Cardiac fibroblast (primary cell): ENCODE measurements around the gene TLL1.

Source experiments
- DNase-seq, 2 donors: peaks; one replicate each; pipeline versions ENCODE4 v3.0.0 to v3.0.0-alpha.2; 2010; ENCODE audit warnings: low read depth in 2 of 2
- H3K4me3 ChIP-seq, 2 donors: replicated peaks in 1 of 2; 1 replicate in 1 of 2; 2 replicates in 1 of 2; pipeline ENCODE4 v1.5.1; 2011; ENCODE audit warnings: low read depth in 2 of 2, low read length in 2 of 2, mild to moderate bottlenecking in 2 of 2, moderate library complexity in 1 of 2
- CTCF ChIP-seq: IDR thresholded peaks from one replicate; pipeline ENCODE4 v1.5.1; 2011; ENCODE audit warnings: low read depth, mild to moderate bottlenecking, low read length, inconsistent platforms

Gene TLL1

GRCh38 chr4:165921546-165921945, 48.5 kb downstream of the TLL1 start:
- no peak for TF ChIP-seq CTCF
- H3K4me3 ChIP-seq, result no peak overlapping the region
- no peak for DNase-seq

GRCh38 chr4:165922747-165923146, 49.7 kb downstream of the TLL1 start:
- DNase-seq, result no peak
- no peak for TF ChIP-seq CTCF
- H3K4me3 ChIP-seq, result no peak overlapping the region

- no peak for TF ChIP-seq CTCF
- DNase-seq, result no peak
- H3K4me3 ChIP-seq, result no peak overlapping the region
These were observed 53.3 kb downstream of the TLL1 start for GRCh38 chr4:165926307-165926706.

- no peak for TF ChIP-seq CTCF
- no peak overlapping the region for H3K4me3 ChIP-seq
- DNase-seq, result no peak
These were observed 54.3 kb downstream of the TLL1 start for GRCh38 chr4:165927366-165927765.

GRCh38 chr4:165927815-165928214, 54.8 kb downstream of the TLL1 start:
- no peak for DNase-seq
- TF ChIP-seq CTCF, result no peak
- H3K4me3 ChIP-seq, result no peak overlapping the region

GRCh38 chr4:165928601-165929000, 55.6 kb downstream of the TLL1 start:
- no peak for DNase-seq
- TF ChIP-seq CTCF, result no peak

GRCh38 chr4:165929662-165930061, 56.6 kb downstream of the TLL1 start:
- no peak overlapping the region for H3K4me3 ChIP-seq
- no peak for DNase-seq
- TF ChIP-seq CTCF, result no peak

More at GRCh38 chr4:165928601-165929000, 55.6 kb downstream of the TLL1 start:
- H3K4me3 ChIP-seq, result no peak overlapping the region
